ENCODE data around the gene RUVBL2.

RUVBL2 gene

DNA sequence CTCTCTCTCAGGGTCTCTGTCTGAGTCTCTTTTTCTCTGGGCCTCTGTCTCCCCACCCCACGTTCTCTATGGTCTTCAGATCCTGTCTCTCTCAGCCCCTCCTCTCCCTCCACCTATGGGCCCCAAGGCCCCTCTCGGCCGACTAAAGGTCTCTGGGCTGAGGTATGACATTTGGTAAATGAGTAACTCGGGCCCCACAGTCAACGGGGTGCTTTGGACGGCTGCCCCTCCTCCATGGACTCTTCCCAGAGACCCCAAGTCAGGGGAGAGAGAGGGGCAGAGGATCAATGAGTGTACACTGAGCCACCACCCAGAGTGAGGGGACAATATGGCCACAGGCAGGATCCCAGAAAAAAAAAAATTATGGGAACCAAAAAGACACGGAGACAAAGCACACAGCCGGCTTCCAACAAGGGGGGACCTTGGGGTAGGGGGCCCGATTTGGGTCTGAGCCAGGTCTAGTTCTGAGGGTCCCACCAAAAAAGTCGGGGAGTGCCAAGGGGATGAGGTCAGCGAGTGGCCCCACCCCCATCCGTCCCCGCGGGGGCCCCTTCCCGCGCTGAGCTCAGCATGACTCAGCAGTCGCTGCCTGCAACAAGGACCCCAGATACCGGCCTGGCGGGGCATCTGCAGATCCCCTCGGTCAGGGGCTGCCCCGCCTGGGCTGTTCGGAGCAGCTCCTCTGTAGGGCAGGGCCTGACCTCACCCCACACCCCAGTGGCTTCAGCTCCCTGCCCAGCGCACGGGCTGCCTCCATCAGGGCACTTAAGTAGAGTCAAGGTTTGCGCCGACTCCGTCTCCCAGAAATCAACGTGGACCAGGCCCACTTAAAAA lies 30.1 kb upstream of the RUVBL2 start (continued):
- TF ChIP-seq ZNF146 (tag by site-specific recombination; IDR thresholded peaks at IDR 0.05) (no peak), REPIN1 (tag by site-specific recombination; IDR thresholded peaks at IDR 0.05; ENCODE audit: low read depth) (no peak), ZNF335 (tag by site-specific recombination; conservative IDR thresholded peaks at IDR 0.05) (peak; percentile 99), OVOL3 (tag by site-specific recombination; IDR thresholded peaks at IDR 0.05) (no peak), ZNF501 (tag by site-specific recombination; IDR thresholded peaks at IDR 0.05) (peak; percentile 66; the same call in 1 of the 2 replicates), ZNF138 (tag by site-specific recombination; IDR thresholded peaks at IDR 0.05; ENCODE audit: borderline replicate concordance) (no peak), ZNF701 (tag by site-specific recombination; IDR thresholded peaks at IDR 0.05) (no peak), GFI1B (tag by site-specific recombination; IDR thresholded peaks at IDR 0.05) (no peak), ZNF223 (tag by site-specific recombination; IDR thresholded peaks at IDR 0.05) (peak; percentile 55; the same call in 1 of the 2 replicates), SALL2 (tag by site-specific recombination; IDR thresholded peaks at IDR 0.05; ENCODE audit: borderline replicate concordance) (no peak), ZBTB7A (tag by site-specific recombination; IDR thresholded peaks at IDR 0.05; ENCODE audit: low read depth) (peak; percentile 95), ZNF555 (tag by site-specific recombination; conservative IDR thresholded peaks at IDR 0.05) (no peak), ZXDB (tag by site-specific recombination; IDR thresholded peaks at IDR 0.05) (peak; percentile 93), ZNF416 (tag by site-specific recombination; IDR thresholded peaks at IDR 0.05) (no peak), ZNF677 (tag by site-specific recombination; IDR thresholded peaks at IDR 0.05) (no peak), ZNF324 (tag by site-specific recombination; IDR thresholded peaks at IDR 0.05) (peak; percentile 83; the same call in 1 of the 2 replicates), ZNF768 (tag by site-specific recombination; IDR thresholded peaks at IDR 0.05) (no peak), GLI4 (tag by site-specific recombination; IDR thresholded peaks at IDR 0.05) (peak; percentile 49; the same call in 1 of the 2 replicates), ZBTB1 (tag by site-specific recombination; IDR thresholded peaks at IDR 0.05) (no peak), ZNF514 (tag by site-specific recombination; IDR thresholded peaks at IDR 0.05) (no peak), ZBTB48 (tag by site-specific recombination; IDR thresholded peaks at IDR 0.05) (peak; percentile 69; the same call in 1 of the 2 replicates), ZNF426 (tag by site-specific recombination; IDR thresholded peaks at IDR 0.05) (no peak), ZNF350 (tag by site-specific recombination; IDR thresholded peaks at IDR 0.05) (no peak), ZNF24 (tag by site-specific recombination; IDR thresholded peaks at IDR 0.05) (0 out of 2 replicates have a peak, but pooled peaks have one; percentile 72)
- TF ChIP-seq, protein P1, sequence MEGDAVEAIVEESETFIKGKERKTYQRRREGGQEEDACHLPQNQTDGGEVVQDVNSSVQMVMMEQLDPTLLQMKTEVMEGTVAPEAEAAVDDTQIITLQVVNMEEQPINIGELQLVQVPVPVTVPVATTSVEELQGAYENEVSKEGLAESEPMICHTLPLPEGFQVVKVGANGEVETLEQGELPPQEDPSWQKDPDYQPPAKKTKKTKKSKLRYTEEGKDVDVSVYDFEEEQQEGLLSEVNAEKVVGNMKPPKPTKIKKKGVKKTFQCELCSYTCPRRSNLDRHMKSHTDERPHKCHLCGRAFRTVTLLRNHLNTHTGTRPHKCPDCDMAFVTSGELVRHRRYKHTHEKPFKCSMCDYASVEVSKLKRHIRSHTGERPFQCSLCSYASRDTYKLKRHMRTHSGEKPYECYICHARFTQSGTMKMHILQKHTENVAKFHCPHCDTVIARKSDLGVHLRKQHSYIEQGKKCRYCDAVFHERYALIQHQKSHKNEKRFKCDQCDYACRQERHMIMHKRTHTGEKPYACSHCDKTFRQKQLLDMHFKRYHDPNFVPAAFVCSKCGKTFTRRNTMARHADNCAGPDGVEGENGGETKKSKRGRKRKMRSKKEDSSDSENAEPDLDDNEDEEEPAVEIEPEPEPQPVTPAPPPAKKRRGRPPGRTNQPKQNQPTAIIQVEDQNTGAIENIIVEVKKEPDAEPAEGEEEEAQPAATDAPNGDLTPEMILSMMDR (tag by site-specific recombination; IDR thresholded peaks at IDR 0.05), result no peak
- TF ChIP-seq, protein P2, sequence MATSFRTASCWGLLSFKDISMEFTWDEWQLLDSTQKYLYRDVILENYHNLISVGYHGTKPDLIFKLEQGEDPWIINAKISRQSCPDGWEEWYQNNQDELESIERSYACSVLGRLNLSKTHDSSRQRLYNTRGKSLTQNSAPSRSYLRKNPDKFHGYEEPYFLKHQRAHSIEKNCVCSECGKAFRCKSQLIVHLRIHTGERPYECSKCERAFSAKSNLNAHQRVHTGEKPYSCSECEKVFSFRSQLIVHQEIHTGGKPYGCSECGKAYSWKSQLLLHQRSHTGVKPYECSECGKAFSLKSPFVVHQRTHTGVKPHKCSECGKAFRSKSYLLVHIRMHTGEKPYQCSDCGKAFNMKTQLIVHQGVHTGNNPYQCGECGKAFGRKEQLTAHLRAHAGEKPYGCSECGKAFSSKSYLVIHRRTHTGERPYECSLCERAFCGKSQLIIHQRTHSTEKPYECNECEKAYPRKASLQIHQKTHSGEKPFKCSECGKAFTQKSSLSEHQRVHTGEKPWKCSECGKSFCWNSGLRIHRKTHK (tag by site-specific recombination; IDR thresholded peaks at IDR 0.05), result no peak
- TF ChIP-seq, protein P3, sequence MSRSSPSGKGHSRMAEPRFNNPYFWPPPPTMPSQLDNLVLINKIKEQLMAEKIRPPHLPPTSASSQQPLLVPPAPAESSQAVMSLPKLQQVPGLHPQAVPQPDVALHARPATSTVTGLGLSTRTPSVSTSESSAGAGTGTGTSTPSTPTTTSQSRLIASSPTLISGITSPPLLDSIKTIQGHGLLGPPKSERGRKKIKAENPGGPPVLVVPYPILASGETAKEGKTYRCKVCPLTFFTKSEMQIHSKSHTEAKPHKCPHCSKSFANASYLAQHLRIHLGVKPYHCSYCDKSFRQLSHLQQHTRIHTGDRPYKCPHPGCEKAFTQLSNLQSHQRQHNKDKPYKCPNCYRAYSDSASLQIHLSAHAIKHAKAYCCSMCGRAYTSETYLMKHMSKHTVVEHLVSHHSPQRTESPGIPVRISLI (tag by site-specific recombination; IDR thresholded peaks at IDR 0.05), result peak; percentile 91
- TF ChIP-seq, protein P4, sequence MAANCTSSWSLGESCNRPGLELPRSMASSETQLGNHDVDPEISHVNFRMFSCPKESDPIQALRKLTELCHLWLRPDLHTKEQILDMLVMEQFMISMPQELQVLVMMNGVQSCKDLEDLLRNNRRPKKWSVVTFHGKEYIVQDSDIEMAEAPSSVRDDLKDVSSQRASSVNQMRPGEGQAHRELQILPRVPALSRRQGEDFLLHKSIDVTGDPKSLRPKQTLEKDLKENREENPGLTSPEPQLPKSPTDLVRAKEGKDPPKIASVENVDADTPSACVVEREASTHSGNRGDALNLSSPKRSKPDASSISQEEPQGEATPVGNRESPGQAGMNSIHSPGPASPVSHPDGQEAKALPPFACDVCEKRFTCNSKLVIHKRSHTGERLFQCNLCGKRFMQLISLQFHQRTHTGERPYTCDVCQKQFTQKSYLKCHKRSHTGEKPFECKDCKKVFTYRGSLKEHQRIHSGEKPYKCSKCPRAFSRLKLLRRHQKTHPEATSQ (tag by site-specific recombination; IDR thresholded peaks at IDR 0.05), result 0 out of 2 replicates have a peak, but pooled peaks have one; percentile 23
- TF ChIP-seq, protein P5, sequence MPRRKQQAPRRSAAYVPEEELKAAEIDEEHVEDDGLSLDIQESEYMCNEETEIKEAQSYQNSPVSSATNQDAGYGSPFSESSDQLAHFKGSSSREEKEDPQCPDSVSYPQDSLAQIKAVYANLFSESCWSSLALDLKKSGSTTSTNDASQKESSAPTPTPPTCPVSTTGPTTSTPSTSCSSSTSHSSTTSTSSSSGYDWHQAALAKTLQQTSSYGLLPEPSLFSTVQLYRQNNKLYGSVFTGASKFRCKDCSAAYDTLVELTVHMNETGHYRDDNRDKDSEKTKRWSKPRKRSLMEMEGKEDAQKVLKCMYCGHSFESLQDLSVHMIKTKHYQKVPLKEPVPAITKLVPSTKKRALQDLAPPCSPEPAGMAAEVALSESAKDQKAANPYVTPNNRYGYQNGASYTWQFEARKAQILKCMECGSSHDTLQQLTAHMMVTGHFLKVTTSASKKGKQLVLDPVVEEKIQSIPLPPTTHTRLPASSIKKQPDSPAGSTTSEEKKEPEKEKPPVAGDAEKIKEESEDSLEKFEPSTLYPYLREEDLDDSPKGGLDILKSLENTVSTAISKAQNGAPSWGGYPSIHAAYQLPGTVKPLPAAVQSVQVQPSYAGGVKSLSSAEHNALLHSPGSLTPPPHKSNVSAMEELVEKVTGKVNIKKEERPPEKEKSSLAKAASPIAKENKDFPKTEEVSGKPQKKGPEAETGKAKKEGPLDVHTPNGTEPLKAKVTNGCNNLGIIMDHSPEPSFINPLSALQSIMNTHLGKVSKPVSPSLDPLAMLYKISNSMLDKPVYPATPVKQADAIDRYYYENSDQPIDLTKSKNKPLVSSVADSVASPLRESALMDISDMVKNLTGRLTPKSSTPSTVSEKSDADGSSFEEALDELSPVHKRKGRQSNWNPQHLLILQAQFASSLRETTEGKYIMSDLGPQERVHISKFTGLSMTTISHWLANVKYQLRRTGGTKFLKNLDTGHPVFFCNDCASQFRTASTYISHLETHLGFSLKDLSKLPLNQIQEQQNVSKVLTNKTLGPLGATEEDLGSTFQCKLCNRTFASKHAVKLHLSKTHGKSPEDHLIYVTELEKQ (tag by site-specific recombination; IDR thresholded peaks at IDR 0.05; ENCODE audit: borderline replicate concordance), result peak; percentile 72; the same call in 1 of the 2 replicates
